Activated naive CD4-positive, alpha-beta T cell treated with anti-CD3 and anti-CD28 coated beads, Interleukin-2, amount 50 U/mL, for 16 hours (primary cell): Measurements from ENCODE around the gene DAPK1.
A peak's percentile ranks its signal among the peaks of the same experiment; 100 is the strongest.
"Not testable (repeated sequence)": the region's sequence is repeated elsewhere in the genome, so short reads cannot be mapped to it uniquely, and the experiment has no call there.

Source experiments
- DNase-seq: peaks from one replicate; pipeline ENCODE4 v3.0.0-alpha.2; 2020

DAPK1 gene

DNA sequence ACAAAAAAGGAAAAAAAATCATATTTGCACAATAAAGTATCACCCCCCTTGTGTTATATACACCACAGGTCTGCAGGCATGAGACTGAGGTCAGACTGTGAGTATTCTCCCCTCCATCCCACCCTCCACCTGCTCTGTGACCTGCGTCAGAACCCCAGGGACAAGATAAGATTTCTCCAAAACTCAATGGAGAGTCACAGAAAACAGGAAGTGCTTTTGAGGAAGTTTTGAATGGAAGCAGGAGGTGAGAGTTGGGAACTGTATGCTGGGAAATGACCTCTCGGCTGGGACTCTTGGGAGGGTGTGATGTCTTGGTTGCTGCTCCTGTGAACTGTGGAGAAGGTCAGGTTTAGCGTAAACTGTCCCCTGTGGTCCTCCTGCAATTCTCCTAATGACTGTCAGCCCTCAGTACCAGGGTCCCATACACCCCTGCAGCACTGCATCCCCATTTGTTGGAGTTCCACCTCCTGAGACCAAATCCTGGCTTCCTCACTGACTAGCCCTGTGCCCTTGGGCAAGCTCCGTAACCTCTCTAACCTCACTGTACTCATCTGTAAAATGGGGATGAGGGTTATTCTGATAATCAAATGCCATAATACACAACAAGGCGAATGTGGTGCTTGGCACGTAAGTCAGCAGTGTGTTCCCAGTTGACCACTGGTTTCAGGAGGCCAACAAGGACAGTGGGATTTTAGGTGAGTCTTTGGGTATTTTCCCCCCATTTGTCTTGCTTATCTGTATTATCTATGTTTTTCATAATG is 221.4 kb downstream of the DAPK1 start:
- no peak for DNase-seq

DNA sequence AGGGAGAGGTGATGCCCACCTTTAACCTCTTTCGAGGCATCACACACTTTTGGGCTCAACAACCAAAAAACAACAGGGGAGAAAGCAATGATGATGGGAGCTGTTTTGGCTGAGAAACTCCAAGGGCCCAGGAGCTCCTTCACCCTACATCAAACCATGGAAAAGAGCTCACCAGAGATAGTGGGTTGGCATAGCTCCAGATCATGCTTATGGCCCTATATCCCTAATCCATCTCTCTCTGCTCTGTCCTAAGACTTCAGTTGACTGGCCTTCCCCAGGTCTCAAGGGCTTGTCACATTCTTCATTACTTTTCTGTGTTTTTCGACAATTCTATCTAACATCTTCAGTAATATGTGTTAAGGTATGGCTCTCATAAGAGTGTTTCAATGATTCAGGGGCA is 222.5 kb downstream of the DAPK1 start:
- no peak for DNase-seq

GRCh38 chr9:87722393-87723088 is 224.9 kb downstream of the DAPK1 start:
- no peak for DNase-seq

DNA sequence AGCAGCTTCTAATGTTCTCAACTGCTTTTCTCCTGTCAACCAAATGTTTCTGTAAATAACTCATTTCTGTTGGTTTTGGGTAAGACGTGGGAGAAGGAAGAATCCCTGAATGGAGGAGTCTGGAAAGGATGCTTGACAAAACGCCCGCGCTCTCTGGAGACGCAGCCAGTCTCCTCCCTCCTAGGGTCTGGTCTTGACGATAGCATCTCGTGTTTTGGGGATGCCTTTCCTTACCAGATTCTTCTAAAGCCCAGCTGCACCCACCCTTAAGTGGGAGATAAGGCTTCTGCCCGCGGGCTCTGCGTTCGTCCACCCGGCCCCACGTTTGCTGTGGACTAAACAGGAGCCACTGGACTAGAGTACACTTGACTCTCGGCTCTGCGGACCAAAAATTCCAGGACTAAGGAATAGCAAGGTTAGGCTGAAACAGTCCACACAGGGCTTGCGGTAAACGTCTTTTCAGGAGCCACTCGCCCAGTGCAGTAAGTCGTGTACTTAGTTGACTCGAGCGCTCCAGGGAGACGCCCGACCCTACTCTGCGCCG is 227.8 kb downstream of the DAPK1 start:
- no peak for DNase-seq

DNA sequence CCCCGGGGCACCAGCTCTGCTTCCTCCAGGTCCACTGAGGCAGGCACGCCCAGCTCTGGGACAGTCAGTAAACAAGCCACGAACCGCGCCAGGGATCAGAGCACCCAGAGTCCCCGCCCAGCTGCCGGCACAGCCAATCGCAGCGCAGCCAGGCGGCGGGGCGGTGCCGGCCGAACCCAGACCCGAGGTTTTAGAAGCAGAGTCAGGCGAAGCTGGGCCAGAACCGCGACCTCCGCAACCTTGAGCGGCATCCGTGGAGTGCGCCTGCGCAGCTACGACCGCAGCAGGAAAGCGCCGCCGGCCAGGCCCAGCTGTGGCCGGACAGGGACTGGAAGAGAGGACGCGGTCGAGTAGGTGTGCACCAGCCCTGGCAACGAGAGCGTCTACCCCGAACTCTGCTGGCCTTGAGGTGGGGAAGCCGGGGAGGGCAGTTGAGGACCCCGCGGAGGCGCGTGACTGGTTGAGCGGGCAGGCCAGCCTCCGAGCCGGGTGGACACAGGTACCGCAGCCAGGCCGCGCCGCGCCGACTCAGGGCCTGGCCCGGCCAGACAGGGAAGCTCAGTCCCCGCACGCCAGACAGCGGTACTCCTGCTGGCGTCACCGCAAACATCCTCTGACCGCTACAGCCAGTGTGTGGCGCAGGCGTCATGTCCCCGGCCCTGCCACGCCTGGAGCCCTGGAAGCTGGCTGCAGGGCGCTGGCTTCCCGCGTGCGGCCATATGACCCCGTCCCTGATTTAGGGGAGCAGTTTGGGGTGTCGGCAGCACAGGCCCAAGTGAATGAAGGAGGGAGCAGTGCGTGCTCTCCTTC is 228.4 kb downstream of the DAPK1 start, which contains the start of gene CTSL:
CTSL (plus strand) TSS at position 220 of the 810 bp plus-strand sequence. CDS start 1,485 bp downstream, outside the sequence.
- peak; percentile 65 for DNase-seq

GRCh38 chr9:87729246-87729645 is 231.6 kb downstream of the DAPK1 start:
- no peak for DNase-seq

- DNase-seq: no peak
Measured at GRCh38 chr9:87731321-87731720, 233.7 kb downstream of the DAPK1 start.

- DNase-seq: no peak
Measured at GRCh38 chr9:87732344-87732743, 234.7 kb downstream of the DAPK1 start.

GRCh38 chr9:87732756-87733155 is 235.1 kb downstream of the DAPK1 start:
- no peak for DNase-seq

GRCh38 chr9:87733273-87734052 is 235.8 kb downstream of the DAPK1 start:
- DNase-seq: no peak

- DNase-seq: no peak
Measured at GRCh38 chr9:87734106-87734505, 236.4 kb downstream of the DAPK1 start.

DNA sequence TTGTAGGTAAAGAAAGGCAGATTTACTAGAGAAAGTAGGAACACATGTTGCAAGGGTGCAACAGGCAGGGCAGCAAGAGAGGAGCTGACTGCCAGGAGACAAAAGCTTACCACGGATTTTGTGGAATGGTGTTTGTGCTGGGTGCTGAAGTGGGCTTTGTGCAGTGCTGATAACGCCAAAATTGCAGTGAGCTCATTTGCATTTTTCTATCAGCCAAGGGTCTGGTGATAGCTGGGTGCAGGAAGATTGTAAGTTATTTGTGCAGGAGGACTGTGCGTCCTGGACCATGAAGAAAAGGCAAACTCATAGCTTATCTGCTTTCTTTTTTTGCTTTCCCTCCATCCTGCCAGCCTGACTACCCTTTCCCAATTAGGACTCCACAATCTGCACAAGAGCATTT is 241.9 kb downstream of the DAPK1 start:
- no peak for DNase-seq

DNA sequence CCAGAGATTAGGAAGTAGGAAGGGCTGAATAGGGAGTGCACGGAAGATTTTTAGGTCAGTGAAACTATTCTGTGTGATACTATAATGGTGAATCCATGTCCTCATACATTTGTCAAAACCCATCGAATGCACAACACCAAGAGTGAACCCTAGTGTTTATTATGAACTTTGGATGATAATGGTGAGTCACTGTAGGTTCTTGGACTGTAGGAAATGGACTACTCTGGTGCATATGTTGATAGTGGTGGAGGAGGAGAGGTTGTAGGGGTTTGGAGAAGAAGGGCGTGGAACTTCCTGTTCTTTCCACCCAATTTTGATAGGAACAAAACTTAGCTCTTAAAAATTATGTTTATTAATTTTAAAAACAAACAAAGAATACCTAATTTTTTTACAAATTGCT is 242.5 kb downstream of the DAPK1 start:
- DNase-seq: no peak

- no peak for DNase-seq
Measured at GRCh38 chr9:87741326-87741725, 243.7 kb downstream of the DAPK1 start.

GRCh38 chr9:87741891-87742290 is 244.2 kb downstream of the DAPK1 start:
- DNase-seq: no peak

GRCh38 chr9:87742813-87743428 is 245.3 kb downstream of the DAPK1 start:
- no peak for DNase-seq

DNA sequence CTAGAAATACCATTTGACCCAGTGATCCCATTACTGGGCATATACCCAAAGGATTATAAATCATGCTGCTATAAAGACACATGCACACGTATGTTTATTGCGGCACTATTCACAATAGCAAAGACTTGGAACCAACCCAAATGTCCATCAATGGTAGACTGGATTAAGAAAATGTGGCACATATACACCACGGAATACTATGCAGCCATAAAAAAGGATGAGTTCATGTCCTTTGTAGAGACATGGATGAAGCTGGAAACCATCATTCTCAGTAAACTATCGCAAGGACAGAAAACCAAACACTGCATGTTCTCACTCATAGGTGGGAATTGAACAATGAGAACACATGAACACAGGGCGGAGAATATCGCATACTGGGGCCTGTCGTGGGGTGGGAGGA is 246.6 kb downstream of the DAPK1 start:
- DNase-seq: not testable (repeated sequence)

DNA sequence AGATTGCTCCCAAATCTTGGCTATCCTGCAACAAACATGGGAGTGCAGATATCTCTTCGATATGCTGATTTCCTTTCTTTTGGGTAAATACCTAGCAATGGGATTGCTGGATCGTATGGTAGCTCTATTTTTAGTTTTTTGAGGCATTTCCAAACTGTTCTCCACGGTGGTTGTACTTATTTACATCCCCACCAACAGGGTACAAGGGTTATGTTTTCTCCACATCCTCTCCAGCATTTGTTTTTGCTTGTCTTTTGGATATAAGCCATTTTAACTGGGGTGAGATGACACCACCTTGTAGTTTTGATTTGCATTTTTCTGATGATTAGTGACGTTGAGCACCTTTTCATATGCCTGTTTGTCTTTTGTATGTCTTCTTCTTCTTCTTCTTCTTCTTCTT is 248.5 kb downstream of the DAPK1 start:
- DNase-seq: no peak

- no peak for DNase-seq
Measured at GRCh38 chr9:87748881-87749280, 251.2 kb downstream of the DAPK1 start.

- no peak for DNase-seq
Measured at GRCh38 chr9:87749335-87750035, 251.8 kb downstream of the DAPK1 start.

- DNase-seq: no peak
Measured at GRCh38 chr9:87750726-87751125, 253.1 kb downstream of the DAPK1 start.
